Cardiac fibroblast (primary cell): ENCODE data around the gene RAP1GAP.
"Not testable (repeated sequence)": the region's sequence is repeated elsewhere in the genome, so short reads cannot be mapped to it uniquely, and the experiment has no call there.

Source experiments
- DNase-seq, 2 donors: peaks; one replicate each; pipeline versions ENCODE4 v3.0.0 to v3.0.0-alpha.2; 2010; ENCODE audit warnings: low read depth in 2 of 2
- H3K4me3 ChIP-seq, 2 donors: replicated peaks in 1 of 2; 1 replicate in 1 of 2; 2 replicates in 1 of 2; pipeline ENCODE4 v1.5.1; 2011; ENCODE audit warnings: low read depth in 2 of 2, low read length in 2 of 2, mild to moderate bottlenecking in 2 of 2, moderate library complexity in 1 of 2
- TF ChIP-seq, protein P1 (sequence below): IDR thresholded peaks from one replicate; pipeline ENCODE4 v1.5.1; 2011; ENCODE audit warnings: low read depth, mild to moderate bottlenecking, low read length, inconsistent platforms

The RAP1GAP gene

DNA sequence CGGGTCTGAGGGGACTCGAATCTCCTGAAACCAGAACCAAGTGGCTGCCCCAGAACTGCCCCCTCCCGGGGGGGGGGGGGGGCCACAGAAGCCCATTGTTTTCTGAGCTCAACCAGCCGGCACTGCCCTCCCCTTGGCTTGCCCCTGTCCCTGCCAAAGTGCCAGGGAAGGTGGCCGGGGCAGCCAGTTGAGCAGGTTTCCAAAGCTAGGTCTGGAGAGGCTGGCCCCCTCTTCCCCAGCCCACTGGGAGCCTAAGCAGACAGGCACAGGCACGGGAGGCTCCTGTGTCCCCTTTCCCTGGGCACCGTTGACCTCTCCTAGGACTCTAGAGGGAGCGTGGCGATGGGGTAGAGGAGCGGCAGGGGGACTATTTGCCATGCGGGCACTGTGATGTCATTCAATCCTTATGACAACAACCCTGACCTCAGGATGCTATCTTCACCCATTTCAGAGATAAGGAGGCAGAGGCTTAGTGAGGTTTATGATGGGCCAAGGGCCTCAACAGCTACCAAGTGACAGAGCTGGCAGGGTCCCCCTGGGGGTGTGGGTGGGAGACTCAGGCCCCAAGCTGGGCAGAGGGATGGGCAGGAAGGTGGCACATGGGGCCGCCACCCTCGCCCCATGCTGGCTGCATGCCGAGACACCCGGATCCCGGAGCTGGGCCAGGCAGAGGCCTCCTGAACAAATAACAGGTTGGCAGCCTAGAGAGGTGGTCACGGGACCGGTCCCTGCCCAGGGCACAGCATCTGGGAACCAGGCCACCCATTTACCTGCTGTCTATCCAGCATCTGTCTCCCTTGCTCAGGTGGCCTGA, 35.0 kb downstream of the RAP1GAP start:
- no peak overlapping the region for H3K4me3 ChIP-seq
- DNase-seq: no peak
- TF ChIP-seq, protein P1, sequence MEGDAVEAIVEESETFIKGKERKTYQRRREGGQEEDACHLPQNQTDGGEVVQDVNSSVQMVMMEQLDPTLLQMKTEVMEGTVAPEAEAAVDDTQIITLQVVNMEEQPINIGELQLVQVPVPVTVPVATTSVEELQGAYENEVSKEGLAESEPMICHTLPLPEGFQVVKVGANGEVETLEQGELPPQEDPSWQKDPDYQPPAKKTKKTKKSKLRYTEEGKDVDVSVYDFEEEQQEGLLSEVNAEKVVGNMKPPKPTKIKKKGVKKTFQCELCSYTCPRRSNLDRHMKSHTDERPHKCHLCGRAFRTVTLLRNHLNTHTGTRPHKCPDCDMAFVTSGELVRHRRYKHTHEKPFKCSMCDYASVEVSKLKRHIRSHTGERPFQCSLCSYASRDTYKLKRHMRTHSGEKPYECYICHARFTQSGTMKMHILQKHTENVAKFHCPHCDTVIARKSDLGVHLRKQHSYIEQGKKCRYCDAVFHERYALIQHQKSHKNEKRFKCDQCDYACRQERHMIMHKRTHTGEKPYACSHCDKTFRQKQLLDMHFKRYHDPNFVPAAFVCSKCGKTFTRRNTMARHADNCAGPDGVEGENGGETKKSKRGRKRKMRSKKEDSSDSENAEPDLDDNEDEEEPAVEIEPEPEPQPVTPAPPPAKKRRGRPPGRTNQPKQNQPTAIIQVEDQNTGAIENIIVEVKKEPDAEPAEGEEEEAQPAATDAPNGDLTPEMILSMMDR: no peak

DNA sequence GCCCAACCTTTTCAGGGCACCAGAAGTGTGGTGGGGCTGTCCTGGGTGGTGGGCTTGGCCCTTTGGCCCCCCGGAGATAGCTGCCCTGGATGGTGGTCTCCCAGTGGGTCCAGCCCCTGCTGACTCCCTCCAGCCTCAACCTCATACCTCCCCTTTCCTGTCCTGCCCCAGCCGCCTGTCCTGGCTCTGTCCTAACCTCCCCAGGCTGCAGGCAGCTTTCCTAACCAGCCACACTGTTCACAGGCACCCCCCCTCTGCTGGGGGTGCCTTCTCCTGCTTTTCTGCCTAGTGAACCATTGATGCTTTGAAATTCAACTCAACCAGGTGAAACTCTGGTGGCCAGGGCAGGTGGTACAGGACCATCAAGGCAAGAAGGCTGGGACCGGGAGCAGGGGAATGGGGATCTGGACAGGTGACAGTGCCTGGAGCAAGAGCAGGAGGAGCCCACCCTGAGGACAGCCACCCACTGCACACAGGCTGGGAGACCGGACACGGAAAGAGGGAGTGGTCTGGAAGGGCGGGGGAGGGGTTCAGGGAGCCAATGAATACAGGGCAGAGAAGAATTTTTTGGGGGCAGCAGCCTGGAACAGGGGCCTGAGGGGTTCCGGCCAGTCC, 35.9 kb downstream of the RAP1GAP start:
- DNase-seq: no peak
- TF ChIP-seq, protein P1: no peak
- H3K4me3 ChIP-seq: no peak overlapping the region

DNA sequence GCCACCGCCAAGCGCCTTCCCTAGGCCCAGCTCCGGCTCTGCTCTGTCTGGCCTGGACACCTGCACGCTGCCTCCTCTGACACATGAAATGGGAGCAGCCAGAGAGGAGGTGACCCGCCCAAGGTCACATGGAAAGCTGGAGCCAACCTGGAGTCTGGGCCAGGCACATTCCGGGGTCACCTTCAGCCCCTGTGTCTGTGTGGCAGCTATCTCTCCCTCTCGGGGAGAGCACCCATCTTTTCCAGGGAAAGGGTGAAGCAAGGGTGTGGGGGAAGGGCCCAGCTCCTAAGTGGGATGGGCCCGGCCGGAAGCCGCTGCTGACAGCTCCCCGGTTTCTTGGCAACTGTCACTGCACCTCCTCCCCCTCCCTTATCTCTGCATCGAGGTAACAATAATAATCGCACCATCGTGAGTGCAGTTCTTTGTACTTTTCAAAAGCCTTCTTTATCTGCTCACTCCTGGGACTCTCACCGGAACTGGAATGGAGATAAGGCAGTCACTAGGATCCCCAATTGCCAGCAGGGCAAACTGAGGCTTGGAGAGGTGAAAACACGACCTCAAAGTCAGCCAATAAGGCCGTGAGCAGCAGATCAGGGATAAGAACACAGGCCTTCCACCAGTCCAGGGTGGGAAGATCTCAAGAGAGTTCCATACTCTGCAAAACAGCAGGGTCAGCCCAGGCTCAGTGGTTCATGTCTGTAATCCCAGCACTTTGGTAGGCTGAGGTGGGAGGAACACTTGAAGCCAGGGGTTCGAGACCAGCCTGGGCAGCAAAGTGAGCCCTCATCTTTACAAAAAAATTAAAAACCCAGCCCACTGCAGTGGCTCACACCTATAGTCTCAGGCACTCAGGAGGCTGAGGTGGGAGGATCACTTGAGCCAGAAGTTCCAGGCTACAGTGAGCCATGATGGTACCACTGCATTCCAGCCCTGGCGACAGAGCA, 36.9 kb downstream of the RAP1GAP start:
- TF ChIP-seq, protein P1: no peak
- no peak for DNase-seq

DNA sequence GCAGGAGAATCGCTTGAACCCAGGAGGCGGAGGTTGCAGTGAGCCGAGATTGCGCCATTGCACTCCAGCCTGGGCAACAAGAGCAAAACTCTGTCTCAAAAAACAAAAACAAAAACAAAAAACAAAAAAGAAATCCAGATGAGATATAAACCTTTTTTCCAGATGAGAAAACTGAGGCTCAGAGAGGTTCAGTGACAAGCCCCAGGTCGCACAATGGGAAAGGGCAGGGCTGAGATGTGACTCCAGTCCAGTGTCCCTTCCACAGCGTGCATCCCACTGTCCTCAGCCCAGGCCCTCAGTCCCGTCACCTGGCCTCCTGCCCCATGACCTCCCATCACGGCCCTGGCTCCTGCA, 37.6 kb downstream of the RAP1GAP start:
- DNase-seq, H3K4me3 ChIP-seq: not testable (repeated sequence)

More for the DNA sequence above, 36.9 kb downstream of the RAP1GAP start:
- H3K4me3 ChIP-seq: no peak overlapping the region

DNA sequence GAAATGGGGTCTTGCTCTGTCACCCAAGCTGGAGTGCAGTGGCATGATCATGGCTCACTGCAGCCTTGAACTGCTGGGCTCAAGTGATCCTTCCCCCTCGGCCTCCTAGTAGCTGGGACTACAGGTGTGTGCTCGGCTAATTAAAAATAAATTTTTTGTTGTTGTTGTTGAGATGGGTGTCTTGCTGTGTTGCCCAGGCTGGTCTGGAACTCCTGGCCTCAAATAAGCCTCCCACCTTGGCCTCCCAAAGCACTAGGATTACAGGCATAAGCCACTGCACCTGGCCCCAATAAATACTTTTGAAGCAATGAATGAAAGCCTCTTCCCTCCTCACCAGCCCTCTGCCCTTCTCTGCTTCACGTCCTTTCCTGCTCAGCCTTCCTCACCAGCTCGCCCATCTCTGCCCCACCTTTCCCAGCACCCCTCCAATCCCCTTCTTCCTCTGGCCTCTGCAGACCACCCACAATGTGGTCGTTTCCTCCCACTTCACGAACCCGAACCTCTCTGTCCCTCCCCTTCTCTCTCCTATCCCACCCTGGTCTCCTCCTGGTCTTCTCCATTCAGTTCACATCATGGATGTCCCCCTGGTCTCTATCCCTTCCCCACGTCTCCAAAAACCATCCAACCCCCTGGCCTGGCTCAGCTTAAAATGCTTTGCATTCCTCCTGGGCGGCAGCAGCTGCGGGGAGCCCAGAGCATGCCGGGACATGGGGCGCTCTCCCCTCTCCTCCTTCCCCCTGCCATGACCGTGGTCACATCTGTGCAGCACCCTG, 38.4 kb downstream of the RAP1GAP start:
- H3K4me3 ChIP-seq: no peak overlapping the region
- no peak for DNase-seq
- TF ChIP-seq, protein P1: no peak

DNA sequence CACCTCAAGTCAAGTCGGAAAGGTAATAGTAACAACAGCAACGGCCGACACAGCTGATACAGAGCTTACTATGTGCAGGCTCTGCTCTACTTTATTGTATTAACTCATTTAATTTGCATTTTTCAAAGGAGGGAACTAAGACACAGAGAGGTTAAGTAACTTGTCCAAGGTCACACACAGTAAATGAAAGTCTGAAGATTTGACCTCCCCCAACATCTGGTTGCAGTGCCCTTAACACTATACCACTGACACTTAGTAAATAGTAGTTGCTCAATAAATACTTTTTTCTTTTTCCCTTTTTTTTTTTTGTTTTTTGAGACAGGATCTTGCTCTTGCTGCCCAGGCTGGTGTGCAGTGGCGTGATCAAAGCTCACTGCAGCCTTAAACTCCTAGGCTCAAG, 39.2 kb downstream of the RAP1GAP start:
- H3K4me3 ChIP-seq: no peak overlapping the region
- DNase-seq: no peak
- TF ChIP-seq, protein P1: no peak
